Endothelial cell of umbilical vein (primary cell): ENCODE results near the gene ODAD4.

Source experiments
- EZH2 ChIP-seq: IDR thresholded peaks from 2 replicates; pipeline ENCODE4 v1.6.1; 2012; ENCODE audit warnings: borderline replicate concordance, low read depth, mild to moderate bottlenecking, moderate library complexity, low read length, inconsistent platforms; ENCODE audit not compliant: severe bottlenecking
- FOS ChIP-seq: IDR thresholded peaks from 2 replicates; pipeline ENCODE4 v1.6.1; 2011; ENCODE audit warnings: mild to moderate bottlenecking, low read length, moderate library complexity, borderline replicate concordance; ENCODE audit not compliant: insufficient read depth
- JUN ChIP-seq: IDR thresholded peaks from 2 replicates; pipeline ENCODE4 v1.6.1; 2011; ENCODE audit warnings: borderline replicate concordance, low read depth; ENCODE audit not compliant: insufficient read length, insufficient read depth

- no peak for TF ChIP-seq FOS
- TF ChIP-seq EZH2 = no peak
- no peak for TF ChIP-seq JUN
Observed at GRCh38 chr17:41893384-41893783, 37.0 kb upstream of the ODAD4 start.
